Smooth muscle cell (in vitro differentiated cells): ENCODE results near the gene MOK. TPM values are rescaled to one million over a fixed set of nuclear protein-coding genes. Genes with fewer than 3 reads are reported as not detected.

ENCODE experiments used
- DNase-seq: peaks from one replicate; lab custom pipeline; 2025; ENCODE audit not compliant: unreplicated experiment; lab: John Stamatoyannopoulos, UW
- H2AFZ ChIP-seq: fragments of 200-600 bp; sonication (generic); 2 replicates; pipeline ENCODE4 v1.6.0; 2016; ENCODE audit warnings: antibody characterized with exemption, low read depth, mild to moderate bottlenecking
- H3F3A ChIP-seq: fragments of 200-600 bp; sonication (generic); 2 replicates; pipeline ENCODE4 v1.6.0; 2017; ENCODE audit warnings: antibody characterized with exemption, low read depth
- H3K27ac ChIP-seq: fragments of 200-600 bp; sonication (generic); 2 replicates; pipeline ENCODE4 v1.5.1; 2016; ENCODE audit warnings: low read depth, mild to moderate bottlenecking
- H3K27me3 ChIP-seq: fragments of 200-600 bp; sonication (generic); 2 replicates; pipeline ENCODE4 v1.6.1; 2016; ENCODE audit warnings: low read depth, mild to moderate bottlenecking
- H3K36me3 ChIP-seq: fragments of 200-600 bp; sonication (generic); 2 replicates; pipeline ENCODE4 v1.5.1; 2016; ENCODE audit warnings: low read depth
- H3K4me1 ChIP-seq: fragments of 200-600 bp; sonication (generic); 2 replicates; pipeline ENCODE4 v1.5.1; 2016; ENCODE audit warnings: low read depth
- H3K4me2 ChIP-seq: fragments of 200-600 bp; sonication (generic); 2 replicates; pipeline ENCODE4 v1.6.0; 2016; ENCODE audit warnings: mild to moderate bottlenecking
- H3K4me3 ChIP-seq: fragments of 200-600 bp; sonication (generic); 2 replicates; pipeline ENCODE4 v1.5.1; 2016; ENCODE audit warnings: mild to moderate bottlenecking
- H3K79me2 ChIP-seq: fragments of 200-600 bp; sonication (generic); 2 replicates; pipeline ENCODE4 v1.6.0; 2016; ENCODE audit warnings: low read depth, mild to moderate bottlenecking
- H3K9ac ChIP-seq: fragments of 200-600 bp; sonication (generic); 2 replicates; pipeline ENCODE4 v1.6.0; 2016; ENCODE audit warnings: low read depth
- H3K9me3 ChIP-seq: fragments of 200-600 bp; sonication (generic); replicated peaks from 2 replicates; pipeline ENCODE4 v1.5.1; 2016; ENCODE audit warnings: low read depth
- H4K20me1 ChIP-seq: fragments of 200-600 bp; sonication (generic); 2 replicates; pipeline ENCODE4 v1.6.0; 2016; ENCODE audit warnings: low read depth
- WGBS: methylation state at CpG from one replicate; pipeline ENCODE4 v1.1.7; 2016; ENCODE audit warnings: low lambda C conversion rate; 5-methylcytosine and 5-hydroxymethylcytosine counted together
- polyA plus RNA-seq: library from polyadenylated mRNA; unstranded; fragments of >200 nt; fragmentation: Nextera tagmentation; extraction: Ambion mirVana; gene quantifications from 2 replicates; pipeline ENCODE4 v1.2.1, GENCODE V29; 2016
- total RNA-seq: library from RNA; depleted of rRNA; stranded (reverse); fragments of >200 nt; gene quantifications from 2 replicates; pipeline ENCODE4 v1.2.3, GENCODE V29; 2014
- TF ChIP-seq, protein P1 (sequence below): fragments of 200-600 bp; sonication (generic); IDR thresholded peaks from 2 replicates; pipeline ENCODE4 v1.5.1; 2017; ENCODE audit warnings: borderline replicate concordance, mild to moderate bottlenecking, antibody characterized with exemption; ENCODE audit not compliant: insufficient read depth, poor library complexity, severe bottlenecking

The MOK gene
- total and polyA plus RNA-seq, 2 experiments from 2014 or later, result 4.7 to 6.4 TPM

DNA sequence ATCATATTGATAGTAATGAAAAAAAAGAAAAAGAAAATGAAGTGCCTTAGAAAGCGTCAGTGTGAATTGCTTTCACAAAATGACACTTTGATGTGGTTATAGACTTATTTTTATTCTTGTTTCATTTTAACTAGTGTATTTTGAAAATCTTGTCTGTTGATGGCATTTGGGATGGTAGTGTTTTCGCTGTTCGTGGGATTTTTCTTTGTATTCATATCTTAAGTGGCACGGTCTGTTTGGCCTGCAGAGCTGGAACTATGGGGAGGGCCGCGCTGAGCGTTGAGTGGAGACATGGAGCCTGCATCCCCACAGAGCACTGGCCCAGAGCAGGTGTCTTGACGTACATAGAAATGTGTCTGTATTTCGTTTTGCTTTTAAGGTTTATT is 103.6 kb downstream of the MOK start:
- Histone ChIP-seq H3K9me3 (no peaks in the 10 kb centered on the region), H3K79me2 (peaks cover 37% of the 10 kb centered on the region), H3K27me3 (no peaks in the 10 kb centered on the region)

DNA sequence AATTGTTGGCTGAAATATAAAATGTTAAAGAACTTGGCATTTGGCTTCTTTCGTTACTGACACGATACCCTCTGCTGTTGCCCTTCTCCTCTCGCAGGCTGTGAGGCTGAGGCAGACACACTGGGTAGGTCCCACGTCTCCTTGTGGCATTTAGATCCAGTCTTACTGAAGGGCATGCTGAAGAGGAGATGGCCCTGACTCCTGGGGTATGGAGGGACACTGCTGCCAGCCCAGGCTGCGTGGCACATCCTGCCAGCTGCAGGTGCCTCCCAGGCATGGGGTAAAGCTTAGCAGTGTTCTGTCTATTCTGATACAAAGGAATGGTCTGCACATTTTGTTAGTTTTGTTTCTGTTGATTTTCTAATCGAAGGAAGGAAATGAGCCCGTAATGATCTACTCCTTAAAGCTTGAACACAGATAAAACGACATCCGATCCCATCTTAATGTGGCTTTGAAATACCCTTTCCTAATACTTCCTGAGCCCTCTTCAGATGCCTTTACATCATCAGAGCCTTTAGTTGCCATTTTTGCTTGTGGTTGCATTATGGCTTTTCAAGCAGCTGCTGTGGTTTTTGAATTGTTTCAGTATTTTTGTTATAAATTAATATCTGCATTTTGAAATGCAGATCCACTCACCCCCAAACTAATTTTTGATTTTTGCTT is 104.1 kb downstream of the MOK start:
- WGBS, result 89% methylated on average over 9 of the region's 9 CpGs
- Histone ChIP-seq H3K79me2 (peaks cover 42% of the 10 kb centered on the region), H2AFZ (no peak overlapping the region), H3K4me3 (no peak overlapping the region), H3K9ac (no peak overlapping the region), H3F3A (no peaks in the 10 kb centered on the region), H3K9me3 (no peaks in the 10 kb centered on the region), H4K20me1 (peaks cover 95% of the 10 kb centered on the region), H3K4me2 (no peak overlapping the region), H3K36me3 (no peaks in the 10 kb centered on the region), H3K4me1 (no peaks in the 10 kb centered on the region), H3K27ac (no peak overlapping the region), H3K27me3 (no peaks in the 10 kb centered on the region)
- TF ChIP-seq, protein P1, sequence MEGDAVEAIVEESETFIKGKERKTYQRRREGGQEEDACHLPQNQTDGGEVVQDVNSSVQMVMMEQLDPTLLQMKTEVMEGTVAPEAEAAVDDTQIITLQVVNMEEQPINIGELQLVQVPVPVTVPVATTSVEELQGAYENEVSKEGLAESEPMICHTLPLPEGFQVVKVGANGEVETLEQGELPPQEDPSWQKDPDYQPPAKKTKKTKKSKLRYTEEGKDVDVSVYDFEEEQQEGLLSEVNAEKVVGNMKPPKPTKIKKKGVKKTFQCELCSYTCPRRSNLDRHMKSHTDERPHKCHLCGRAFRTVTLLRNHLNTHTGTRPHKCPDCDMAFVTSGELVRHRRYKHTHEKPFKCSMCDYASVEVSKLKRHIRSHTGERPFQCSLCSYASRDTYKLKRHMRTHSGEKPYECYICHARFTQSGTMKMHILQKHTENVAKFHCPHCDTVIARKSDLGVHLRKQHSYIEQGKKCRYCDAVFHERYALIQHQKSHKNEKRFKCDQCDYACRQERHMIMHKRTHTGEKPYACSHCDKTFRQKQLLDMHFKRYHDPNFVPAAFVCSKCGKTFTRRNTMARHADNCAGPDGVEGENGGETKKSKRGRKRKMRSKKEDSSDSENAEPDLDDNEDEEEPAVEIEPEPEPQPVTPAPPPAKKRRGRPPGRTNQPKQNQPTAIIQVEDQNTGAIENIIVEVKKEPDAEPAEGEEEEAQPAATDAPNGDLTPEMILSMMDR, result no peak
- DNase-seq, result no peak

More for the DNA sequence above, 103.6 kb downstream of the MOK start:
- Histone ChIP-seq H3K27ac (no peak overlapping the region), H3K9ac (no peak overlapping the region), H3K36me3 (no peaks in the 10 kb centered on the region), H3K4me2 (no peak overlapping the region), H3K4me1 (no peaks in the 10 kb centered on the region), H4K20me1 (peaks cover 95% of the 10 kb centered on the region), H3K4me3 (no peak overlapping the region), H2AFZ (no peak overlapping the region), H3F3A (no peaks in the 10 kb centered on the region)
- 90% methylated on average over 9 of the region's 9 CpGs for WGBS
- TF ChIP-seq, protein P1, result no peak
- DNase-seq, result no peak

DNA sequence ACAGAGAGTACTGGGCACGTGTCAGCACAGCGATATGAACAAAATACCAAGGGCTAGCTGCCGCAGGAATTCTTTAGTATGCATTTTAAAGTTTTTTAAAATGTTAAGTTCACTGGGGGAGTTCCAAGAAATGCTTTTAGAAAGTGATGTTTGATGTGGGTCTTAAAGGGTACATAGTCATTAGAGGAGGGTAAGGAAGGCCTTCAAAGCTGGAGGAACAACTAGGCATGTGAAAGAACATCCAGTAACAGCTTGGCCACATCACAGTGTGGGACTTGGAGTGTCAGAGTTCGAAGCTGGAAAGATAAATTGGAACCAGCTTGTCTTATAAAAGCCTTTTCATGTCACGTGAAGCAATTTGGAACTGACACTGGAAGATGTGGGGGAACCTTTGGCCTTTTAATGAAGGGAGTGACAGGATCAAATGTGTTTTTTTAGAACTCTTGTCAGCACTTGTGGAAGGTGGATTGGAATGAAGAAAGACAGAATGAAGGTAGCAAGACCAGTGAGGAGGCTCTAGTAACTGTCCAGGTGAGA is 107.6 kb downstream of the MOK start:
- no peak for DNase-seq
- Histone ChIP-seq H3K36me3 (no peaks in the 10 kb centered on the region), H3K4me2 (no peak overlapping the region), H3K79me2 (peaks cover 62% of the 10 kb centered on the region), H3K9ac (no peak overlapping the region), H2AFZ (no peak overlapping the region), H4K20me1 (peaks cover 97% of the 10 kb centered on the region), H3K4me3 (no peak overlapping the region), H3K4me1 (no peaks in the 10 kb centered on the region), H3K27ac (no peak overlapping the region), H3K9me3 (no peaks in the 10 kb centered on the region), H3F3A (no peaks in the 10 kb centered on the region), H3K27me3 (no peaks in the 10 kb centered on the region)
- TF ChIP-seq, protein P1, result no peak
- 97% methylated on average over 5 of the region's 5 CpGs for WGBS

DNA sequence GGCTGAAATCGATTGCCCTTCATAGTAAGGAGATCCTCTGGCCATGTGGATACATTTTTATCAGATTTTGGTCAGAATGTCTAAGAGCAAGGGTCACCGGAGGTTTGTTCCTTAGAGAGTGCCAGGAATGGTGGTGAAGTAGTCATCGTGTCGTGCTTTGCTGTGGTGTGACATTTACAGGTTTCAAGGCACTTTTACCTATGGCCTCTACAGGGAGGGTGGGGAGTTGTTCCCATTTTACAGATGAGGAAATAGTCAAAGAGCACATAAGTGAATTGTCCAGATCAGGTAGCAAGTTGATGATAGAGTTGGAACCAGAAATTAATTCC is 108.1 kb downstream of the MOK start:
- no peak overlapping the region for H3K4me2 ChIP-seq
- no peak overlapping the region for H3K27ac ChIP-seq
- no peak overlapping the region for H3K4me3 ChIP-seq
- no peaks in the 10 kb centered on the region for H3K27me3 ChIP-seq
- H3K36me3 ChIP-seq, result no peaks in the 10 kb centered on the region
- no peak overlapping the region for H3K9ac ChIP-seq
- H3K79me2 ChIP-seq, result peaks cover 65% of the 10 kb centered on the region
- H3K4me1 ChIP-seq, result no peaks in the 10 kb centered on the region
- no peaks in the 10 kb centered on the region for H3K9me3 ChIP-seq
- H2AFZ ChIP-seq, result no peak overlapping the region
- H4K20me1 ChIP-seq, result peaks cover 97% of the 10 kb centered on the region
- no peak for DNase-seq
- TF ChIP-seq, protein P1, result no peak
- H3F3A ChIP-seq, result no peaks in the 10 kb centered on the region
- WGBS, result 97% methylated on average over 4 of the region's 4 CpGs
